Posterior vena cava (tissue), 2 donors: ENCODE results near the gene SP8. TPM values are rescaled to one million over a fixed set of nuclear protein-coding genes. Genes with fewer than 3 reads are reported as not detected.

Source experiments
- DNase-seq: peaks from one replicate; pipeline ENCODE4 v3.0.0-alpha.2; 2020; ENCODE audit warnings: low spot score
- intact Hi-C, 2 donors: fragments of 100-400 bp; cut with DNase I; formaldehyde crosslinking; loops; one replicate each; pipeline versions ENCODE4 v1.14.1 to v1.14.2; 2022 to 2023
- total RNA-seq, 2 donors: library from RNA; stranded (reverse); fragmentation: NEBNext Ultra II Directional; extraction: Animal tissue kit (Norgen Biotek cat#: 25700); gene quantifications; one replicate each; pipeline ENCODE4 v1.2.1, GENCODE V29; 2021
- donor health status: DM: yes; HTN: yes; CAD: no.
- donor health status: DM: yes; HTN: yes; CAD: no.

SP8 gene
- total RNA-seq, 2 donors from 2014 or later, result not detected

- intact Hi-C loops, result no loop called here
- no peak for DNase-seq
These were observed 9.8 kb upstream of the SP8 start for GRCh38 chr7:20796500-20796899.

DNA sequence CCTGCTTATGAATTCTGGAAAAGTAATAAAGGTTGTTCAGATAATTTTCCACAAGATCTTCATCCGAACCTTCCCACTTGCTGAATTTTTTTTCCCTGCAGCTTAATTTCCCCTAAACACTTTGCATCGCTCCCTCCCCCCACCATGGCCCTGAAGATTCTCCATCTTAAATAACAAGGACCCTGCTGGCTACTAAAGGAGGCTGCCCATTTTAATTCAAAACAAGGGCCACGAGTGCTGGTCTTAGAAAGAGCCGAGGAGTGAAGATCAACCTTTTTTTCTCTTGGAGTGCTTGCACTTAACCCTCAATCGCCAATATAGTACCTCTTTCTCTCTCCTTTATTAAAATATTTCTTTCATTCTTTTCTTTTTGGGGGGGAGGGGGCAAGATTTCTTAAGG, 9.2 kb upstream of the SP8 start:
- intact Hi-C loops, result no loop called here
- DNase-seq, result no peak

- intact Hi-C loops, result no loop called here
- DNase-seq, result no peak
These were observed 8.7 kb upstream of the SP8 start for GRCh38 chr7:20795361-20795760.

GRCh38 chr7:20794676-20795075, 8.0 kb upstream of the SP8 start:
- intact Hi-C loops, result no loop called here
- DNase-seq, result no peak

DNA sequence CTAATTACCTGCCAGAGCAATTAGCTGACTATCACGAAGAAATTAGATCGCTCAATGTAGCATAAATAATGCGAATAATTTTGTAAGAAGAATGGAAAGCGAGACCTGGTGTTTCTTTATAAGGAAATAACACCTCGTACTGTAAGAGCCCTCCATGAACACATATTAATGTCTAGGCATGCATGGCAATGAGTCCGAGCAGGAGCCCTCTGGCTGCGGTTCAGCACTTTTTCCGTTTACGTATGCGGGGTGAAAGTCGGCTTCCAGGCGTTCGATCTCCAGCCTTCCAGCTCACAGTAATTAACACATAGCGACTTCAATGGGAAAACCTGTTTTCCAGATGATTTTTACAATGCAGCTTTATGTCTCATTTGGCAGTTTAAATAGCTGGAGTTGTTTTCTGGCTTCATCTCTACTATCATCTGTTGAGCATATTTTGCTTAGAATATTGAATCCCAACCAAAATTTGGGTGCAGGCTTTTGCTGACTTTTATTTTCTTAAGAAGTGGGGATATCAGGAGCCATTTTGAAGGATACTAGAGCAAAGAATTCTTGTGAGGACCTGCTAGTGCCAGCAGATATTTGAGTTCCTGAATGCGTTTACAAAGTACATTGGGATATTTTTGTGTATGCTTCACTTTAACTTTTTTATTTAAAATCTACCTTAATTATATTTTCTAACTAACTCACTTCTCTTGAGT, 7.2 kb upstream of the SP8 start:
- DNase-seq, result no peak
- intact Hi-C loops, result no loop called here

DNA sequence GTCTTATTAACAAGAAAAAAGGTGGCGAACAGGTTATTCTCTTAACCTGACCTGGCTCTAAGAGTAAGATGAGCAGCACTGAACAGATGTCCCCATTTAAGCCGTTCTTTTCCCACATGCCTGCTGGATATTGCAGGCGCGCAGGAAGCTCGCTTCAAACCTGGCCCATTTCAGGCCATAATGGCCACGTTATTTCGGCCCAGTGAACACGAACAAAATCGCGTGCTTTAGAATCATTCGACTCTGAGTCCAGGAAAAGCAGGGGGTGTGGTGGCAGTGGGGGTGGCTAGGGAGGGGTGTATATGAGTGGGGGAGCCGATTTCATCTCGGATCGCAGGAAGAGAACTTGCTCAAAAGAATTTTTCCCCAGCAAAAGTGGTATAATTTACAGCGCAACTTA, 6.6 kb upstream of the SP8 start:
- DNase-seq, result no peak
- intact Hi-C loops, result no loop called here

DNA sequence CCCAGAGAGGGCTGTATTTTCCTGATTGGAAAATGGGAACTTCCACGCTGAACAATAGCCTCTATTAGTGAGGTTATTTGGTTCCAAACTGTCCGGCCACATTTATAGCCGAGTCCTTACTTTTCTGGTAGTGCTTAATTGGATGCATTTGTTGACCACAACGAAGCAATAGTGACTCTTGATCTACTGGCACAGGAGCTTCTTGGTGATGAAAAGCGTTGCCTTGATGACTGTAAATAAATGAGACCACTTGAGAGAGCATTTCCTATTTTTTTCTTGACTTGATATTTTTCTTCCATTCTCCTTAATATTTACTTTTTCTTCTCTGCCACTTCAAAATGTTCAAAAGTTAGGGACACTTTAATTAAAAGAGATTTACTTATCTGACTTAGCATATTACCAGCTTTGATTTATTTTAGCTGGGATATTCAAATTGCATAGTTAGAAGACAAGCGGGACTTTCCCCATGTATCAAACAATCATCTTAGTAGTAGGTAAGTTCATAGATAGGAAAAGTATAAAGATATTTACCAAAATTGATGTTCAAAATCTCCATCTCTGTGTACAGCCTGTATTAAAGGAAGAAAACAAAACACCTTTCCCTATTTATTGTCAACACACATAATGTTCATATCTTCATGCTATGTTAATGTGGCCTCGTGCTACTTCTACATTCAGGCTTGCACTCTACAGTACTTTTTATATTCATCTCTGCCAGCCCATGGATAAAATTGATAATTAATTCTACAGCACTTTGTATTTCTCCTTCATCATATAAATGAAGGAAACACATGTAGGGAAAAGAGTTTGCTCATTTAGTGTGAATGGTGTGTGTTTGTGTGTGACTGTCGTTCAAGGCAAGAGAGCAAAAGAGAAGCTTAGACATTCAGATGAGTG, 5.1 kb upstream of the SP8 start:
- intact Hi-C loops, result no loop called here
- DNase-seq, result no peak

DNA sequence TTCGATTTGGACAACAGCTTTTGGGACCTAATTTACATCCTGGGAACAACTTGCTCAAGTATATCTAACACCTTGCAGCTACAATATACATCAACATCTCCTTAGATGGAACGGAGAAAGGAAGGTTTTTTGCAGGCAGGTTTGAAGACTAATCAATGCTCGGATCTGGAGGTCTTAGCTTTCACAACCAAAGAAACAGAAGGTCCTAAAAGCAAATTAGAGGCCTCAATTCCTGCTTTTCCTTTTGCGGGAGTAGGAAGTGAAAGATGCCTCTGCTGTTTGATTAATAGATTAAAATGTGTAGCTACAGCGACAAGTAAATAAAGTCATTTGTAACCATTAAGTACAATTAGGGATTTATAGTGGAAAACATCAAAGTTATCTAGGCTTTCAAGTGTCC, 3.7 kb upstream of the SP8 start:
- no peak for DNase-seq
- intact Hi-C loops, result no loop called here

- no peak for DNase-seq
- intact Hi-C loops, result no loop called here
These were observed 1.8 kb upstream of the SP8 start for GRCh38 chr7:20788420-20788990.

- intact Hi-C loops, result no loop called here
- DNase-seq, result no peak
These were observed 1.2 kb upstream of the SP8 start for GRCh38 chr7:20787660-20788419.

- no peak for DNase-seq
- intact Hi-C loops, result no loop called here
These were observed 286 bp downstream of the SP8 start for GRCh38 chr7:20786421-20786778.

- intact Hi-C loops, result no loop called here
- no peak for DNase-seq
These were observed 655 bp downstream of the SP8 start for GRCh38 chr7:20786049-20786412.

- no peak for DNase-seq
- intact Hi-C loops, result no loop called here
These were observed 1.3 kb downstream of the SP8 start for GRCh38 chr7:20785157-20786048.

GRCh38 chr7:20784388-20785156, 2.1 kb downstream of the SP8 start:
- intact Hi-C loops, result no loop called here
- DNase-seq, result no peak

DNA sequence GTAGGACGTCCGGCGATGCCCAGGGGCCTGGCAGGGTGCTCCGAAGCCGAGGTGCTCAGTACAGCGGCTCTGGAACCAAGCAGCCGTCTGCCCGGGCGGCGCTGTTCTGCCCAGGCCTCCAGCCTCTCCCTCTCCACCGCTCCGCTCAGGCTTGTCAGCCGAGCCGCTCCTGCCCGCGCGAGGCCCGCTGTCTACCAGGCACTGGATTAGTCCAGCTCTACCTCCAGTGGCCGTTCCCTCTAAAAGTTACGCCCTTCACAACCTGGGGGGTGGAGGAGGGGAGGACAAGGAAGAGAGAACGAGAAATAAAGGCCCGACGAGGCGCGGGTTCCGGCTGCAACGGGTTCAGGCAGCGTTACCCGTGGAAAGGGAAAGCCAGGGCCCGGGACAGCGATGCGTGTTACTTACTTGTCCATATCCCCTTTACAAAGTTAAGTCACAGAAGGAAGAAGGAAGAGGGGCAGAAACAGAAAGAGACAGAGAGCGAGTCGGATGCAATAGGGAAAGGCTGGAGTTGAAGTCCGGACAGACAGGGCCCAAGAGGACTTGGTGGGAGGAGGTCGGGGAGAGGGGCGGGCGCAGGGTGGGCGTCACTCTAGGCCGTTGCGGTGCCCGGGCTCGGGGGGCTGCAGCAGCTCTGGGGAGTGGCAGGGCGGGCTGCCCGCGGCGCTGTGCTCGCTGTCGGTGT, 2.8 kb downstream of the SP8 start:
- intact Hi-C loops, result no loop called here
- DNase-seq, result no peak

- intact Hi-C loops, result no loop called here
- DNase-seq, result no peak
These were observed 3.5 kb downstream of the SP8 start for GRCh38 chr7:20783125-20783699.

DNA sequence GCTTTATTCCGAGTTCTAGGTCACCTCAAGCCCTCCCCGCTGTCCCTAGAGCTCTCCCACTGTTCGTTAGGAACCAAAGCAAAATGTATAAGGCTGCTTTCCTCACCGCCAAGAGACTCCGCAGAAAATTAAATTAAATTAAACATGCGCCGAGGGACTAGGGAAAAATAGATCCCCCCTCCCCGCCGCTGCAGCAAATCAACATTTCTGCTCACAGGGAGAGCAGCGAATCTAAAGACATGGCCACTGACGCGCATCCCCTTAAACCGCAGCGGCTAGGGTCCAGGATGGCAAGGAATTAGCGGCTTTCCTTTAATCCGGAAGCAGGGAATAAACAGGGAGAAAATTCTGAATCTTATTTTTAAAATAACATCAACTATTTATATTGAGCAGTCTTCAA, 7.6 kb downstream of the SP8 start:
- intact Hi-C loops, result no loop called here
- no peak for DNase-seq
